ENCODE results near the gene GGNBP2. TPM values are rescaled to one million over a fixed set of nuclear protein-coding genes. Genes with fewer than 3 reads are reported as not detected.

Gene GGNBP2
- total RNA-seq, 1 donor from 2014 or later = 118 TPM

GRCh38 chr17:36594626-36595401 is 50.1 kb downstream of the GGNBP2 start:
- ChIA-PET CTCF (interaction anchor here (3.2 kb wide), 1 partner anchor 8 kb away, joined by 17 read pairs; the partner anchor contains the start of gene MRM1), POLR2A (interaction anchor here (1.4 kb wide), 1 partner anchor 50 kb away, joined by 7 read pairs; the partner anchor contains the start of gene GGNBP2)
- intact Hi-C loops (cut with micrococcal nuclease) = no loop called here
- Mint-ChIP-seq H3K27me3 (no peaks in the 10 kb centered on the region), H3K9me3 (no peaks in the 10 kb centered on the region), H3K4me1 (peaks cover 13% of the 10 kb centered on the region), H3K4me3 (no peak overlapping the region), H3K27ac (no peak overlapping the region), H3K36me3 (ENCODE audit: low read depth) (peaks cover 5% of the 10 kb centered on the region)
- DNase-seq (no peak), ATAC-seq (ENCODE audit: low read depth) (no peak)
- TF ChIP-seq, protein P1, sequence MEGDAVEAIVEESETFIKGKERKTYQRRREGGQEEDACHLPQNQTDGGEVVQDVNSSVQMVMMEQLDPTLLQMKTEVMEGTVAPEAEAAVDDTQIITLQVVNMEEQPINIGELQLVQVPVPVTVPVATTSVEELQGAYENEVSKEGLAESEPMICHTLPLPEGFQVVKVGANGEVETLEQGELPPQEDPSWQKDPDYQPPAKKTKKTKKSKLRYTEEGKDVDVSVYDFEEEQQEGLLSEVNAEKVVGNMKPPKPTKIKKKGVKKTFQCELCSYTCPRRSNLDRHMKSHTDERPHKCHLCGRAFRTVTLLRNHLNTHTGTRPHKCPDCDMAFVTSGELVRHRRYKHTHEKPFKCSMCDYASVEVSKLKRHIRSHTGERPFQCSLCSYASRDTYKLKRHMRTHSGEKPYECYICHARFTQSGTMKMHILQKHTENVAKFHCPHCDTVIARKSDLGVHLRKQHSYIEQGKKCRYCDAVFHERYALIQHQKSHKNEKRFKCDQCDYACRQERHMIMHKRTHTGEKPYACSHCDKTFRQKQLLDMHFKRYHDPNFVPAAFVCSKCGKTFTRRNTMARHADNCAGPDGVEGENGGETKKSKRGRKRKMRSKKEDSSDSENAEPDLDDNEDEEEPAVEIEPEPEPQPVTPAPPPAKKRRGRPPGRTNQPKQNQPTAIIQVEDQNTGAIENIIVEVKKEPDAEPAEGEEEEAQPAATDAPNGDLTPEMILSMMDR (IDR thresholded peaks at IDR 0.05) = no peak

DNA sequence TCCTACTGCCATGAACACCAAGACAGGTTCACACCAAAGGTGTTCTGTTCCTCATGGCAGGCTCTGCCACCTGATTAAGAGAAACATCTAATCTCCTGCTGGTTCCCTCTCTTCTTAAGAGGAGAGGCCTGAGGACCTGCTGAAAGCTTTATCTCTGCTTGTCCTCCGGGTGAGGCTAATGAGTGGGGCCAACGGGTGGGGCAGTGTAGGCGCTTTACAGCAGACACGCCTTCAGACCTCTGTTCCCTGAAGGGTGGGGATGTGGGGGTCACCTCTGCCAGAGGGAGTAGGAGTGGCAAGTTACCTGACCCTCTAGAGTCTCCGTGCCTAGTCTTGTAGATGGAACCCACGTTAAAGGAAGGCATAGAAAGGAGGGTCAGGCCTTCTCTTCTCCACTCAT is 52.5 kb downstream of the GGNBP2 start:
- POLR2A ChIA-PET = no interaction called here
- peaks cover 17% of the 10 kb centered on the region for H3K4me1 Mint-ChIP-seq
- CTCF ChIA-PET = no interaction called here
- no peak overlapping the region for H3K27ac Mint-ChIP-seq
- peaks cover 4% of the 10 kb centered on the region for H3K36me3 Mint-ChIP-seq (ENCODE audit: low read depth)
- H3K9me3 Mint-ChIP-seq = no peaks in the 10 kb centered on the region
- no peaks in the 10 kb centered on the region for H3K27me3 Mint-ChIP-seq
- no peak for ATAC-seq (ENCODE audit: low read depth)
- DNase-seq = no peak
- TF ChIP-seq, protein P1 (IDR thresholded peaks at IDR 0.05) = no peak
- intact Hi-C loops (cut with micrococcal nuclease) = no loop called here
- H3K4me3 Mint-ChIP-seq = no peak overlapping the region

GRCh38 chr17:36597866-36598777 is 53.4 kb downstream of the GGNBP2 start:
- Mint-ChIP-seq H3K4me1 (peaks cover 18% of the 10 kb centered on the region), H3K27me3 (no peaks in the 10 kb centered on the region), H3K4me3 (no peak overlapping the region), H3K9me3 (no peaks in the 10 kb centered on the region), H3K36me3 (ENCODE audit: low read depth) (peaks cover 4% of the 10 kb centered on the region), H3K27ac (no peak overlapping the region)
- ATAC-seq (ENCODE audit: low read depth) = no peak
- DNase-seq = no peak
- TF ChIP-seq, protein P1 (IDR thresholded peaks at IDR 0.05) = no peak
- CTCF ChIA-PET = no interaction called here
- POLR2A ChIA-PET = no interaction called here
- intact Hi-C loops (cut with micrococcal nuclease) = no loop called here

DNA sequence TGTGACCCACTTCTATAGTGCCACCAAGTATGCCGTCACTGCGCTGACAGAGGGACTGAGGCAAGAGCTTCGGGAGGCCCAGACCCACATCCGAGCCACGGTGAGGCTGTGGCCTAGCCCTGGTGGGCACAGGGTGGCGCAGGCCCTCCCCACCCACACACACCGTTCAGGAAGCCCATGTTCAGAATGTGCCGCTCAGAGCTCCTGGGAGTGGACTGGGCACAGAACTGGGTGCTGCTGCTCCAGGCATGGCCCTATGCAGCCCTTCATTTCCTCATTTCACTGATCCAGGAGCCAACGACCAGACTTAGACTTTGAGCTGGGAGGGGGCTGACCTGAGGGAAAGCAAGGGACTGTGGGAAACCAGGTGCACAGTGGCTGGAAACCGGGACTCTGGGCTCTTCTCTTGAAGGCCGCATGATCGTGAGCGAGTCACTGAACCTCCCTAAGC is 54.3 kb downstream of the GGNBP2 start:
- intact Hi-C loops (cut with micrococcal nuclease) = no loop called here
- ATAC-seq (ENCODE audit: low read depth) (no peak), DNase-seq (no peak)
- TF ChIP-seq, protein P1 (IDR thresholded peaks at IDR 0.05) = no peak
- Mint-ChIP-seq H3K36me3 (ENCODE audit: low read depth) (peaks cover 5% of the 10 kb centered on the region), H3K27ac (no peak overlapping the region), H3K4me1 (peaks cover 19% of the 10 kb centered on the region), H3K27me3 (no peaks in the 10 kb centered on the region), H3K9me3 (no peaks in the 10 kb centered on the region), H3K4me3 (no peak overlapping the region)
- ChIA-PET POLR2A (interaction anchor here (1.3 kb wide), 1 partner anchor 64 kb away, joined by 5 read pairs; no protein-coding TSS in a partner anchor), CTCF (interaction anchor here (0.7 kb wide), 1 partner anchor 449 kb away, joined by 4 read pairs; no protein-coding TSS in a partner anchor)

Measured in activated B cell treated with CpG ODN at 0.5 μM for 24 hours (primary cell).